Stimulated activated effector memory CD8-positive, alpha-beta T cell treated with anti-CD3 and anti-CD28 coated beads, Interleukin-12 subunit alpha, Interleukin-12 subunit beta, amount 100 ng/mL, for 72 hours (primary cell): ENCODE measurements around the gene FBXO2.

ENCODE experiments used
- ATAC-seq: fragments of 150-1000 bp; cut with Tn5 transposase; 2 replicates; pipeline ENCODE4 v1.10.0; 2021
- DNase-seq, 2 donors: peaks; one replicate each; pipeline ENCODE4 v3.0.0; 2021 to 2022; ENCODE audit warnings: low spot score in 2 of 2
- H3K27ac Mint-ChIP-seq: one replicate; pipeline ENCODE4 v1.8.0; 2022; ENCODE audit warnings: mild to moderate bottlenecking, mixed read lengths
- H3K36me3 Mint-ChIP-seq: one replicate; pipeline ENCODE4 v1.8.0; 2022; ENCODE audit warnings: mild to moderate bottlenecking, mixed read lengths
- H3K4me1 Mint-ChIP-seq: one replicate; pipeline ENCODE4 v1.8.0; 2022; ENCODE audit warnings: mixed read lengths
- H3K4me3 Mint-ChIP-seq: one replicate; pipeline ENCODE4 v1.8.0; 2022; ENCODE audit warnings: mild to moderate bottlenecking, mixed read lengths
- H3K9me3 Mint-ChIP-seq: one replicate; pipeline ENCODE4 v1.8.0; 2022; ENCODE audit warnings: mixed read lengths

FBXO2 gene, protein sequence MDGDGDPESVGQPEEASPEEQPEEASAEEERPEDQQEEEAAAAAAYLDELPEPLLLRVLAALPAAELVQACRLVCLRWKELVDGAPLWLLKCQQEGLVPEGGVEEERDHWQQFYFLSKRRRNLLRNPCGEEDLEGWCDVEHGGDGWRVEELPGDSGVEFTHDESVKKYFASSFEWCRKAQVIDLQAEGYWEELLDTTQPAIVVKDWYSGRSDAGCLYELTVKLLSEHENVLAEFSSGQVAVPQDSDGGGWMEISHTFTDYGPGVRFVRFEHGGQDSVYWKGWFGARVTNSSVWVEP

DNA sequence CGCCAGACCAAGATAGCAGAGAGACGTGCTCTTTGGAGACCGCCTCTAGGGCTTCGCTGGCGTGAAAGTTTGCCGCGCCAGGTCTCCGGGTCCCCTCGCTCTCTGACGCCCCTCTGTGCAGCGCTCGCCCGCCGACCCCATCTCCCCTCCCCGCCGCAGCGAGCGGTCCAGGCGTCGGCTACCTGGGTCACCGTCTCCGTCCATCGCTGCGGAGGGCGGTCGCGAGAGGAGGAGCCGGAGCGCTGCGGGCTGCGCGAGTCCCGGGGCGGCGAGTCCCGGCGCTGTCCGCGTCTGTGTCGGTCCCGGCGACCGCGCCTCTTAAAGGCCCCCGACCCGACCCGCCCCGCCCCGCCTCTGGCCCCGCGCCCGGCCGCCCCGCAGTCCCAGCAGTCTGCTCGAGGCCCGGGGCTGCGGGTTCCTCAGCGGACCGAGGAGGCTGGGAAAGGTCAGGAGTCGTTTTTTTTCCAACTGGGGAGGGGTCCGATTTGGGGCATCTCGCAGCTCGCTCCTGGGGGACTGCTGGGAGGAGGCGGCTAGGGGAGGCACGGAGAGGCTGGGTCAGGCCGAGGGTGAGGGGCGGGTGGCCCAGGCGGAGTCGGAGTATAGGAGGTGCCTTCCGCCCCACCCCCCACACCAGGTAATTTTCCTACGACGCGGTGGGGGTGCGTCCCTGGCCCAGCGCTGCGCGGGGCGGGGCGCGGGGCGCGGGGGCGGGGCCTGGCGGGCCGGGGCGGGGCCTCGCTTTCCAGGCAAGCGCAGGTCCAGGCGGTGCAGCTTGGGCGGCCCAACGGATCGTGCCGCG, at the start of gene FBXO2, which contains the start of gene FBXO44:
Gene FBXO2 (minus strand): TSS at position 293 of the 802 bp plus-strand sequence. CDS start 89 bp downstream, at position 204.
Gene FBXO44 (plus strand): TSS at position 741 of the 802 bp plus-strand sequence. CDS start 959 bp downstream, outside the sequence.
- ATAC-seq: peak; percentile 69
- H3K36me3 Mint-ChIP-seq: peaks cover 35% of the 10 kb centered on the region
- H3K4me3 Mint-ChIP-seq: peak within 1 kb of the TSS; percentile 67
- H3K27ac Mint-ChIP-seq: peak within 1 kb of the TSS; percentile 50
- H3K4me1 Mint-ChIP-seq: peaks cover 30% of the 10 kb centered on the region
- DNase-seq: peak; percentile 44 to 68
- no peaks in the 10 kb centered on the region for H3K9me3 Mint-ChIP-seq

- H3K36me3 Mint-ChIP-seq: no peaks in the 10 kb centered on the region
- H3K4me1 Mint-ChIP-seq: peaks cover 11% of the 10 kb centered on the region
- ATAC-seq (no peak), DNase-seq (no peak)
- no peaks in the 10 kb centered on the region for H3K9me3 Mint-ChIP-seq
- H3K4me3 Mint-ChIP-seq: no peak overlapping the region
- H3K27ac Mint-ChIP-seq: no peak overlapping the region
These were observed 49.3 kb upstream of the FBXO2 start for GRCh38 chr1:11703357-11704193.

GRCh38 chr1:11701981-11702803, 48.0 kb upstream of the FBXO2 start:
- Mint-ChIP-seq H3K36me3 (no peaks in the 10 kb centered on the region), H3K4me1 (peaks cover 9% of the 10 kb centered on the region), H3K9me3 (no peaks in the 10 kb centered on the region), H3K27ac (no peak overlapping the region), H3K4me3 (no peak overlapping the region)
- DNase-seq (no peak), ATAC-seq (no peak)

GRCh38 chr1:11701551-11701961, 47.3 kb upstream of the FBXO2 start:
- no peaks in the 10 kb centered on the region for H3K9me3 Mint-ChIP-seq
- H3K36me3 Mint-ChIP-seq: no peaks in the 10 kb centered on the region
- no peak overlapping the region for H3K4me3 Mint-ChIP-seq
- ATAC-seq (no peak), DNase-seq (no peak)
- peaks cover 9% of the 10 kb centered on the region for H3K4me1 Mint-ChIP-seq
- H3K27ac Mint-ChIP-seq: no peak overlapping the region

GRCh38 chr1:11700601-11701467, 46.6 kb upstream of the FBXO2 start:
- ATAC-seq: no peak
- Mint-ChIP-seq H3K4me1 (peaks cover 9% of the 10 kb centered on the region), H3K9me3 (no peaks in the 10 kb centered on the region)

GRCh38 chr1:11697893-11698210, 43.6 kb upstream of the FBXO2 start:
- no peak for DNase-seq
- Mint-ChIP-seq H3K27ac (no peak overlapping the region), H3K4me1 (peaks cover 14% of the 10 kb centered on the region), H3K36me3 (no peaks in the 10 kb centered on the region), H3K9me3 (no peaks in the 10 kb centered on the region), H3K4me3 (no peak overlapping the region)
- ATAC-seq: no peak

More at GRCh38 chr1:11700601-11701467, 46.6 kb upstream of the FBXO2 start:
- Mint-ChIP-seq H3K27ac (no peak overlapping the region), H3K4me3 (no peak overlapping the region), H3K36me3 (no peaks in the 10 kb centered on the region)
- no peak for DNase-seq

GRCh38 chr1:11697188-11697892, 43.1 kb upstream of the FBXO2 start:
- no peak overlapping the region for H3K27ac Mint-ChIP-seq
- ATAC-seq: no peak
- no peaks in the 10 kb centered on the region for H3K9me3 Mint-ChIP-seq
- peaks cover 19% of the 10 kb centered on the region for H3K4me1 Mint-ChIP-seq
- DNase-seq: no peak
- no peak overlapping the region for H3K4me3 Mint-ChIP-seq
- no peaks in the 10 kb centered on the region for H3K36me3 Mint-ChIP-seq

GRCh38 chr1:11695861-11696260, 41.6 kb upstream of the FBXO2 start:
- H3K9me3 Mint-ChIP-seq: no peaks in the 10 kb centered on the region
- no peak for ATAC-seq
- DNase-seq: no peak
- no peak overlapping the region for H3K27ac Mint-ChIP-seq
- peaks cover 27% of the 10 kb centered on the region for H3K4me1 Mint-ChIP-seq
- no peaks in the 10 kb centered on the region for H3K36me3 Mint-ChIP-seq
- no peak overlapping the region for H3K4me3 Mint-ChIP-seq

DNA sequence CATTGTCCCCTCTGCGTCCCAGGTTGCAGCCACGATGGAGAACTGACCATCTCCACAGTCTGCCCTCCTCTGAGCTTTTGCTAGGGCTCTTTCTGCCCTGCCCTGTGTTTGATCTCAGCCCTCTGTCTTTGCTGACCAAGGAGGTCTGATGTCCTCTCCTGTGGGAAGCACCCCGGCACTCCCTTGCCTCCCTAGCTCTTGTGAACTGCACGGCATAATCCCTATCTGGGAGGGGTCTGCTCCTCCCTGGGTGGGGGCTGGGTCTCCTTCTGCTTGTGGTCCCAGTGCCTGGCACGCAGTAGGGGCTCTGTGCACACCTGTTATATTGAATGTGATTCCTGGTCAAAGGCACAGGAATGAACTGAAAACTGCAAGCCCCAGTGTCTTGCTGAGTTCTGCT, 39.7 kb upstream of the FBXO2 start:
- Mint-ChIP-seq H3K27ac (peak overlapping the region; percentile 32), H3K4me1 (peaks cover 40% of the 10 kb centered on the region), H3K4me3 (peak overlapping the region; percentile 58), H3K9me3 (no peaks in the 10 kb centered on the region), H3K36me3 (no peaks in the 10 kb centered on the region)
- no peak for DNase-seq
- ATAC-seq: no peak

DNA sequence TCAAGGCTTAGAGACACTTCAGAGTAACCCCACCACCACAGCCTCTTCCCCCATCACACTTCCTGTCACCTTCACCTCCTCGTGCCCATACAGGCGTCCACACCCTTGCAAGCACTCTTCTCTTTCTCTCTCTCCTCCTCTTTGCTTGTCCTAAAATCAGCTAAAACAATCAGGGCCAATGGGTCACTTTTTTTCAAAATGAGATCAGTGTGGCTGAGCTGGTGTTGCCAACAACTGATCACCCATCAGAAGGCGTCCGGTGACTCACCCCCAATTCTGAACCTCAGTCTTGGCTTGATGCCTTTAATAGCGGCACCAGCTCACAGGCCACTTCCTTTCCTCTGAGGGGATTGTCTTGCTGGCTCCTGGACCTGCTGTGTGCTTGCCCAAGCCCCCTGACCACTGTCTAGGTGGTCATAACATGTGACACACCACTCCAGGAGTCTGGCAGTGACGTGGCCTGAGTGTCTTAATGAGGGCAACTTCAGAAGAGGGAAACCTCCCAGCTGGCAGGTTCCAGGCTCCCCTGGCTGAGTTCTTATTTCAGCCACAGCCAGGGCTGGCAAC, 38.9 kb upstream of the FBXO2 start:
- Mint-ChIP-seq H3K36me3 (no peaks in the 10 kb centered on the region), H3K4me3 (peak overlapping the region; percentile 58), H3K9me3 (no peaks in the 10 kb centered on the region), H3K4me1 (peaks cover 40% of the 10 kb centered on the region), H3K27ac (peak overlapping the region; percentile 32)
- ATAC-seq: peak; percentile 93
- peak; percentile 39 to 75 for DNase-seq

DNA sequence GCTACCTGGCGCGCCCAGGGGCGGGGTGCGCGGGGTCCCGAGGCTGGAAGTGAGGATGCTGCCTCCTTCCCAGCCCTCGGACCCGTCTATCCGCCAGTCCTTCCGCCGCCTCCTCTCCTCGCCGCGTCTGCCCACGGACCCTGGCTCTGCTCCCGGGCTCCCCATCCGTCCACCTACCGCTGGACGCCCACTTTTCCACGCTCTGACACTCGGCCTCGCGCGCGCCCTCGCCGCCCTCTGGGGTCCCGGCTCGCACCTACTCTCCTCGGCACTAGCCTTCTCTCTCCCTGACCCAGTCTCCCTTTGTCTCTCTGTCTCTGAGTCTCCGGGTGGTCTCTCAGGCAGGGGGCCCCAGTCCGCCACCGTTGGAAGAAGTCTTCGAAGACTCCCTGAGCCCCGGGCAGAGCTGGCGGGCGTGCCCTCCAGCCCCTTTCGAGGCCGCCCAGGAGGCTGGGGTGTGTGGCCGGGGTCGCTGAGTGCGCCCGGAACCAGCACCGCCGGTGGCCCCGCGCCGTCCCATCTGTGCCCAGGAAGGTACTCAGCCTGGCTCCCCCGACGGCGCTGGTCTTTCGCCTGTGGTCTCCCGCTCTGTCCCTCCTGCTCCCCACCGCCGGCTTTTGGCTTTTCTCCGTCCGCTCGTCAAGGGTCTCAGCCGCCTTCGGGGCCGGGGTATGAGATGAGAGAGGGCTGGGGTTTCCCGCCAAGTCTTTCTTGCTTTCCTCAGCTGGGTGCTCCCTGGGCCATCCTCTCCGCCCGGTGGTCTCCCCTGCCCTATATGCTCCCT, 37.9 kb upstream of the FBXO2 start:
- Mint-ChIP-seq H3K9me3 (no peaks in the 10 kb centered on the region), H3K36me3 (no peaks in the 10 kb centered on the region), H3K4me1 (peaks cover 40% of the 10 kb centered on the region), H3K4me3 (peak overlapping the region; percentile 58), H3K27ac (peak overlapping the region; percentile 29)
- no peak for ATAC-seq
- DNase-seq: no peak

GRCh38 chr1:11691302-11691914, 37.2 kb upstream of the FBXO2 start, which contains the start of gene DRAXIN:
TSS of gene DRAXIN (plus strand) at chr1:11691710. CDS start at chr1:11706259, 14,549 bp downstream.
- Mint-ChIP-seq H3K27ac (peak within 1 kb of the TSS; percentile 29), H3K4me1 (peaks cover 40% of the 10 kb centered on the region), H3K36me3 (no peaks in the 10 kb centered on the region), H3K4me3 (peak within 1 kb of the TSS; percentile 68), H3K9me3 (no peaks in the 10 kb centered on the region)
- DNase-seq (no peak), ATAC-seq (peak; percentile 14)
